Measurements from ENCODE around the gene ZFAND6.
"Not testable (repeated sequence)": the region's sequence is repeated elsewhere in the genome, so short reads cannot be mapped to it uniquely, and the experiment has no call there.

ZFAND6 gene

DNA sequence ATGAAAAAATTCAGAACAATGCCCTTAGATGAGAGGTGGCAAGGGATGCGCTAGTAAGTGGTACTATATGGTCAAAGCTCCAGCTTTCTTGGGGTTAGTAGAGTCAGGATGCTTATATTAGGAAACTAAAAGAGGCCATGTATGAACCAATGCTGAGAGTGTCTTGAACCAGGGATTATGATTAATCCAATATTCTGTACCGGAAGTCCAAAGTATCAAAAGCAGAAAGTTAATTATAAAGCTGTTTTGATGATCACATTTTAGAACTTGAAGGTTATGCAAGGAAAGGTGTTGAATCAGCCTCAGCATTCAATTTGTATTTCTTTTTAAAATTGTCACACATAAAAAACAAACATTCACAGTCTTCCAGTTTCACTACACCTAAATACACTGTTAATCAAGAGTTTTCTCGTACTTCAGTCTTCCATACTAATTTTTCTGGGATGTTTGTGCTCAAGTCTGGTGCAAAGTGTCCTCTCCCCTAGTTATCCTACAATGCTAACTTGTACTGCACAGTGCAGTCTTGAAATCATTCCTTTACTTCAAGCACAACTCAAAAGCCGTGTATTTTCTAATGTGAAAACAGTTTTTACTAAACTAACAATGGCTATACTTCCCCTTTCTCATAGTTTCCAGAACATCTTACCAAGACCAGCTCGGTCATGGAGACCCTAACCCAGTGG is 82.6 kb downstream of the ZFAND6 start:
- in situ Hi-C loops (cut with HindIII; ENCODE audit: low sequenced_read_pairs): no loop called here

DNA sequence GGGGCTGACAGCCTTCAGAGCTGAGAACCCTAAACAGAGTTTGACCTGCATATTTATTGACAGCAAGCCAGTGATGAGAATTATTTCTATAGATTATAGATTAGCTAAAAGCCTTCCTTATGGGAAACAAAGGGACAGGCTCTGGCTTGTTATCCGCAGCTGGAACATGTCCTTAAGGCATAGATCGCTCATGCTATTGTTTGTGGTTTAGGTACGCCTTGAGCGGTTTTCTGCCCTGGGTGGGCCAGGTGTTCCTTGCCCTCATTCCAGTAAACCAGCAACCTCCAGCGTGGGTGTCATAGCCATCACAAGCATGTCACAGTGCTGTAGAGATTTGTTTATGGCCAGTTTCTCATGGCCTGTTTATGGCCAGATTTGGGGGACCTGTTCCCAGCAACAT is 83.2 kb downstream of the ZFAND6 start:
- in situ Hi-C loops (cut with HindIII; ENCODE audit: low sequenced_read_pairs): no loop called here

DNA sequence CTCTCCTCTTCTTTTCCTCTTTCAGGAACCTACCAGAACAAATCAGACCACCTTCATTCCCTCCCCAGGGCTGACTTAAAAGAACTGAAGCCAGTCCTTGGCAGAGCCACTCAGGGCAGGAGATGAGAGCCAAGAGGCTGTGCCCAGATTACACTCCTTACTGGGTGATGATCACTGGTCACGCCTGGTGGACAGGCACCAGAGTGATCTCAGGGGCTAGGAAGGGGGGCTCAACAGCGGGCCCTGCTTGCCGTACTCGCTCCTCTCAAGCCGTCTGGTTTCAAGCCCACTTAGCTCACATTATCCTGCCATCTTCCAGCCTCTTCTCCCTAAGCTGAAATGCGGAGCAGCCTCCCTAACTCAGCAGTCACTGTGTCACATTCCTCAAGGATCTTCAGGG is 91.7 kb downstream of the ZFAND6 start:
- in situ Hi-C loops (cut with HindIII; ENCODE audit: low sequenced_read_pairs): no loop called here

DNA sequence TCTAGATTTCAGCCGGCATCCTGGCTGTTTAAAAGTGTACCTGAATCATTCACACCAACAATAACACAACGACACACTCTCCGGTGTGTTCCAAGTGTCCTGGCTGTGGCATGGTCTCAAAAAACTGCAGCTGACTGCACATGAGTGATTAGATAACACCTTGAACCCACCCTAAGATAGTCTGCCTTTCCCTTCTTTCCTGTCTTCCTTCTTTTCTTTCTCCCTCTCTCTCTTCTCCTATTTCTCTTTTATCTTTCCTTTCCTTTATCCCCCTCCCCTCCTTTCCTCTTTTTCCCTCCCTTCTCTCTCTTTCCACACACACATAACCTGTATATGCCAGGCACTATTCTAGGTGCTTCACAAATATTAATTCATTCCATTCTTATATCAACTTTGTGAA is 92.1 kb downstream of the ZFAND6 start:
- in situ Hi-C loops (cut with HindIII; ENCODE audit: low sequenced_read_pairs): no loop called here

DNA sequence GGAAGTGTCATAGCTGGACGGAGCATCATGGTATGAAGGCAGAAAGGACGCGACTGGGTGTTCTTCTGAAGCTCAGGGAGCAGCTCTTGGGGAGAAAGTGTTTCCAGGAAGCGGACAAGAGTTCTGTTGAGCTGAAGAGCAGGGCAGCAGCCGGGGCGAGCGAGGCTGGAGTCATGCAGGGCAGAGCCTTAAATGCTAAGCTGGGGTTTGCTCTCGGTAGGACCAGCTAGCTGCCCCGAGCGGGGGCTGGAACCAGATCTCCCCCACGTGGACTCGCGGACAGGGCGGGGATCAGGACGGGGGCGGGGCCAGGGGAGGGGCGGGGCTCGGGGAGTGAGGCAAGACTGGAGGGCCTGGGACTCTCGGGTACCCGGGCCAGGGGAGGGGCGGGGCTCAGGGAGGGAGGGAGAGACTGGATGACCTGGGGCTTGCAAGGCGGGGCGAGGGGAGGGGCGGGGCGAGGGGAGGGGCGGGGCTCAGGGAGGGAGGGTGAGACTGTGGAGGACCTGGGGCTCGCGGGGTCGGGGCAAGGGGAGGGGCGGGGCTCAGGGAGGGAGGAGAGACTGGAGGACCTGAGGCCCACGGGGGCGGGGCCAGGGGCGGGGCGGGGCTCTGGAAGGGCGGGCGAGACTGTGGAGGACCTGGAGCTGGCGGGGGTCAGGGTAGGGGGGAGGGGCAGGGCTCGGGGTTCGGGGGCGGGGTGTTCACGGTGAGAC is 92.9 kb downstream of the ZFAND6 start:
- in situ Hi-C loops (cut with HindIII; ENCODE audit: low sequenced_read_pairs): no loop called here

DNA sequence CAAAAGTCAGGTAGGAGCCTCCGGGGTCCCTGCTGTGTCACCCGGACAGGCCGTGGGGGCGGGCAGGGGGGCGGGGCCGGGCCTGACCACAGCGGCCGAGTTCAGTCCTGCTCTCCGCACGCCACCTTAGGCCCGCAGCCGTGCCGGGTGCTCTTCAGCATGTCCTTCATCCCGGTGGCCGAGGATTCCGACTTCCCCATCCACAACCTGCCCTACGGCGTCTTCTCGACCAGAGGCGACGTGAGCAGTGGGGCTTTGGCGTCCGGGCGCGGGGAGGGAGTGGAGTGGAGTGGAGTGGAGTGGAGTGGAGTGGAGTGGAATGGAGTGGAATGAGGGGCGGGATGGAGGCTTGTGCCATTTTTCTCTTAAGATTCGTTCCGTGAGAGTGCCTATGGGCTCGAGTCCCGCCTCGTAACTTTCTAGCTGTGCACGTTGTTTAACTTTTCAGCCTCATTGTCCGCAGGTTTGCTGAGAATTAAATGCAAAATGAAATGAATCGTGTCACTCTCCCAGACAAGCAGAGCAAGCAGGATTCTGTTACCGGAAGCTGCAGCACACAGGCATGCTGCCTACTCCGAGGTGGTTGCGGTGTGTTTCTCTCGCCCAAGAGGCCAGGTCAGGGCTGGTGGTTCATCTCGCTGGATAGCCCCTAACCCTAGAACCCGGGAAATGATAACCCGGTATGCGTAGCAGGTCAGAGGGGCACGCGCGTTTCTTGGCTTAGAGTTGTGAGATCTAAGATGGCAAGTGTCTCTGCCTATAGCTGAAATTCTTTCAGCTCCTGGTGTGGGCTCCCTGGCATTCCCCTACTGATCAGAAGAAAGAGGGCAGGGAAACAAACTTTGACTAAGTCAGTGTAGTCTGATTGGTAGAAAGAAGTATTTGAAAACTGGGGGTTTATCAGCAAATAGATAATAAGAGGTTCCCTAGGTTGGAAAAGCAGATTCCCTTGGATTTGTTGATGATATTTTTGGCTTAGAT is 93.7 kb downstream of the ZFAND6 start, which contains the start of gene FAH:
FAH (plus strand) TSS at position 104 of the 981 bp plus-strand sequence; CDS start at position 160, 56 bp downstream.
- in situ Hi-C loops (cut with HindIII; ENCODE audit: low sequenced_read_pairs): no loop called here

DNA sequence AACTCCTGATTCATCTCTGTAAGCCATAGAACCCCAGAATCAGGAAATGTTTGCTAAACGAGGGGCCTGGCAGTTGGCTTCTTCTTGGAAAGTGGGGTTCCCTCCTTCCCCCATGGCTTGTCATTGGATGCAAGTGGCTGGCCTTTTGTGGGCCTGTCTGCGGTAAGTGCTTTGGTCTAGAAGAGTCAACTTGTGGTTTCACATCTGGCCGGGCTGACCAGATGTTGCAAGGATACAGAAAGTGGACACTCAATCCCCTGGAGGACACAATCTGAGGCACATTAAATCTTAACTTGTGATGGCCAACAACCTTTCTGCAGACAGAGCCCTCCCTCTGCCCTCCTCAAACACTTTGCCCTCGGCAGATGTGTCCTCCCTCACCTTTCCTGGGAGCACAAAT is 94.4 kb downstream of the ZFAND6 start:
- in situ Hi-C loops (cut with HindIII; ENCODE audit: low sequenced_read_pairs): no loop called here

DNA sequence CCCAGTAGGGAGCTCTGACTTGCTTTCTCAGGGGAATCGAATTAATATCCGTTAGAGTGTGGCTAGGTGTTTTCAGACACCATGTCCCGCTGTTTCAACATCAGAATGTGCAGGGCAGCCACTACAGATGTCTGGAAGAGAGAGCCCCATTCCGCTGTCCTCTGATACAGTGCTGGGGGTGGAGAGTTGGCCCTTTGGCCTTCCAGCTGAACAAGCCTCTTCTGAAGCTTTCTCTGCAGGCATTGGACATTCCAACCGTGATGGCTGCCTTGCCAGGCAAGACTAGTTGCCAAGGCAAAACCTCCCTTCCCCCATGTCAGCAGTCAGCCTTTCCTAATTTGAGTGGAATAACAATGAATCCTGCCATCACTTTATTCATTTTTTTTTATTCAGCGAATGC is 94.9 kb downstream of the ZFAND6 start:
- in situ Hi-C loops (cut with HindIII; ENCODE audit: low sequenced_read_pairs): no loop called here

DNA sequence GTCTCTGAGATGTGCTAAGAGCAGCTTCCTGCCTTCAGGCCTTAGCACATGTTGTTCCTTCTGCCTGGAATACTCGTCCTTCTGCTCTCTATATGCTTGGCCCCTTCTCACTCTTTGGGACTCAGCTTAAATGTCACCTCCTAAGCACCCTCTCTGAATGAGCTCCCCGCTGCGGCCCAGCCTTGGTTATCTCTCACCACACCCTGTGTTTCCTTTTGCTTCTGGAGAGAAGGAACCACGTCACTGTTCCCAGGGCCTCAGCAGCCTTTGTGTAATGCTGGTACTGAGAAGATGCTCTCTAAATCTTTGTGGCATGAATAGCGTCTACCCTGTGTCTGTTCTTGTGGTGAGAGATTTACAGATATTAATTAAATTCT is 95.5 kb downstream of the ZFAND6 start:
- in situ Hi-C loops (cut with HindIII; ENCODE audit: low sequenced_read_pairs): no loop called here

DNA sequence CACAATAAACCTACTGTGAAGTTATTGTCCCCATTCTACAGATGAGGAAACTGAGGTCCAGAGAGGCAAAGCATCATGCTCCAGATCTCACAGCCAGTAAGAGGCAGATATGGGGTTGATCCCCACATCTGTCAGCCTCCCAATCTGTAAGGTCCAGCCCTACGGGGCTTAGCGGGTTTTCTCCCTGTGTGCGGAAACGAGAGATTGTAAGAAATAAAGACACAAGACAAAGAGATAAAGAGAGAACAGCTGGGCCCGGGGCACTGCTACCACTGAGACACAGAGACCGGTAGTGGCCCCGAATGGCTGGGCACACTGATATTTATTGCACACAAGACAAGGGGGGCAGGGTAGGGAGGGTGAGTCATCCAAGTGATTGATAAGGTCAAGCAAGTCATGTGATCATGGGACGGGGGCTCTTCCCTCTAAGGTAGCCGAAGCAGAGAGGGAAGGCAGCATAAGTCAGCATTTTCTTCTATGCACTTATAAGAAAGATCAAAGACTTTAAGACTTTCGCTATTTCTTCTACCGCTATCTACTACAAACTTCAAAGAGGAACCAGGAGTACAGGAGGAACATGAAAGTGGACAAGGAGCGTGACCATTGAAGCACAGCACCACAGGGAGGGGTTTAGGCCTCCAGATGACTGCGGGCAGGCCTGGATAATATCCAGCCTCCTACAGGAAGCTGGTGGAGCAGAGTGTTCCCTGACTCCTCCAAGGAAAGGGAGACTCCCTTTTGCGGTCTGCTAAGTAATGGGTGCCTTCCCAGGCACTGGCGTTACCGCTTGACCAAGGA is 96.1 kb downstream of the ZFAND6 start:
- in situ Hi-C loops (cut with HindIII; ENCODE audit: low sequenced_read_pairs): not testable (repeated sequence)

DNA sequence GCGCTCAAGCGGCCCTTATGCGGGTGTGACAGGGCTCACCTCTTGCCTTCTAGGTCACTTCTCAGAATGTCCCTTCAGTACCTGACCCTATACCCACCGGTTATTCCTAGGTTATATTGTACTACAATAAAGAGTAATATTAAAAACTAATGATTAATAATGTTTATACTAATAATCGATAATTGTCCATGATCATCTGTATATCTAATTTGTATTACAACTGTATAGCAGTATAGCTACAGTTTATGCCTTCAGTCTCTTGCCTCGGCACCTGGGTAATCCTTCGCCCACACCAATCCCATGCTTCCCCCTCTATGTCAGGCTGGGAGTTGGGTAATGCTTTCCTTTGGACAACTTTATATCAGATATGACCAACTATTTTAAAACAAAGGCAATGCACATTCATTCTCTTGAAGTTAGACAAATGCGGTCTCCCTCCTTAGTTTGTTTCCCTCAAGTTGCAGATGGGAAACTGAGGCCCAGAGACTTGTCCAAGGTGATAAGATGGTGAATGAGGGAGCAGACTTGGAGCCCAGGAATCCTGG is 96.8 kb downstream of the ZFAND6 start:
- in situ Hi-C loops (cut with HindIII; ENCODE audit: low sequenced_read_pairs): no loop called here

DNA sequence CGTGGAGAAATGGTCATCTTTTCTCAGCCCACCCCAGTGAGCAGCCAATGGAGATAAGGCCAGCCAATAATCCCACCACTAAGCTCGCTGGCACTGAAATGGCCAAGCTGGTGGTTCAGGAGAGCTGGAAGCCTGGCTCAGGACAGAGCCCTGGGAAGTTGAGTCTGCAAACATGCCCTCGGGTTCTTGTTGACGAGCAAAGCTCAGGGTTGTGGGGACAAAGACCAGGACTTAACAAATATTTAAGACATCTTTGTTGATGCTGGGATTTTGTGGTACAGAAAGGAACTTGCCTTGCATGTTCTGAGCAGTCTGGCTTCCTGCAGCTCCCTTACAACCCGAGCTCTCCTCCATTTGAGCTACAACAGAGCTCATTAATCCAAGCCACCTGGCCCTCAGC is 97.7 kb downstream of the ZFAND6 start:
- in situ Hi-C loops (cut with HindIII; ENCODE audit: low sequenced_read_pairs): no loop called here

DNA sequence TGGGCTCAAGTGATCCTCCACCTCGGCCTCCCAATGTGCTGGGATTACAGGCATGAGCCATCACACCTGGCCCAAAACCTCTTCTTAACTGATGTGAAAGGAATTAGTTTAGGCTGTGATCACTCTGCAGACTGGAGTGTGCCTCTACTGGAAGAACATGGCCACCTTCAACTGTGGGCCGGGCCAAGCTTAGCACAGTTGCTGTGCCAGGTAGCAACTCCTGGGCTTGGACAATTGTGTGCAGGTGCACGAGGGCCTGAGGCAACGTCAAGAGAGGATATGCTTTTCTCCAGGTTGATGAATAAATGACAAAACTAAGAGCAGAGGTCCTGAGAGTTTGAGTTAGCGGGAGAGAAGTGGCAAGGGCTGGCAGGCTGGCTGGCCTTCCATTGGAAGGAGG is 99.8 kb downstream of the ZFAND6 start:
- in situ Hi-C loops (cut with HindIII; ENCODE audit: low sequenced_read_pairs): no loop called here

DNA sequence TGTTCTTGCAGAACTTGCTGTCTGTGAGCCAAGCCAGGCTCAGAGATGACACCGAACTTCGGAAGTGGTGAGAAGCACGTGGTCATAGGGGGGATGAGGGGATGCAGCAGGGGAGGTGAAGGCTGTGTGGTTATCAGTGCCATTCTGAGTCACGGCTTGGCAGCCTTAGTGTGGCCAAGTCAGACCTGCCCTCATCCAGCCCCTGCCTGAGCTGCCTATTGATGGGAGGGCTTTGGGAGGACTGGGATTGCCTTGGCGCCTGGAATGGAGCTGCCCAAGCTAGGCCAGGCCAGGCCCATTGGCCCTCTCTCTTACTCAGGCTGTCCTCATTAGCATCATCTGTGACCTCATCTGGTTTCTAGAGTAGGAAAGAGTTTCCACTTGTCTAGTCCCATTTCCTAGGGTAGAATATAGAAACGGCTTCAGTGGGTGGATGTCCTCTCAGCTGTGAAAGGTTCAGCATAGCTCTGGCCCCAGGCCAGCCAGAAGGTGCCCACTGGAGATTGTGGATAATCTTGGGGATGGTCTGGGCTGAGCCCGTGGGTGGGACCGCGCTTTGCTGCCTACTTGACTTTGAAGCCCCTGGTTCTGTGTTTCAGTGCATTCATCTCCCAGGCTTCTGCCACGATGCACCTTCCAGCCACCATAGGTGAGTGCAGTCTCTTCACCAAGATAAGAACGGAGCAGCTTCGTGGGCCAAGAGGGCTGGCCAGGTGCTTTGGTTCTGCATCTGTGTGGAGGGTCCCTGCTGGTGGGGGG is 100.5 kb downstream of the ZFAND6 start:
- in situ Hi-C loops (cut with HindIII; ENCODE audit: low sequenced_read_pairs): no loop called here

DNA sequence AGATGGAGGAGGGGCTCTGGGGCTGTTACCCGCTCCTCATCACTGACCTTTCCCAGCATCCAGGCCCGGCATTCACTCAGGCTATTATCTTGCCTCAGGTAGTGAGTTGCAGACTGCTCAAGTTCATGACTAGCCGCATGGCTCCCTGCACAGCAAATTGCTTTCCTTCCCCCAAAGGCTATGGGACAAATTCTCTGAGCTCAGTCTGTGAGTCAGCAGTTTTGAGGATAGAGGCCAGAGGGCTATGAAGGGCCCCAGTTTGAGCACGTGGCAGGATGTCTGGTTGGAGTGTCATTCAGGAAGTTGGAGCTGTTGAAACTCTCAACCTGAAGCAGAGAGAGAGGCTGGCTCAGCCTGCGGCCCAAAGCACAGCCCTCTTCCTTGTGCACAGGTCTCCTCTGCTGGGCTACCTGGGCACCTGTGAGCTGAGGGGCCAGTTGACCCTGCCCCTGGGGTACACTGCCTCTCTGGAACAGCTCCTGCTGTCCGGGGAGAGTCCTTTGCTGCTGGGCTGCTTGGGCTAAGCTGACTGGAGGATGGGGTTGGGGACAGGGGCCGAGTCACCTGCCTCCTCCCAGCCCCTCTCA is 101.2 kb downstream of the ZFAND6 start:
- in situ Hi-C loops (cut with HindIII; ENCODE audit: low sequenced_read_pairs): no loop called here

DNA sequence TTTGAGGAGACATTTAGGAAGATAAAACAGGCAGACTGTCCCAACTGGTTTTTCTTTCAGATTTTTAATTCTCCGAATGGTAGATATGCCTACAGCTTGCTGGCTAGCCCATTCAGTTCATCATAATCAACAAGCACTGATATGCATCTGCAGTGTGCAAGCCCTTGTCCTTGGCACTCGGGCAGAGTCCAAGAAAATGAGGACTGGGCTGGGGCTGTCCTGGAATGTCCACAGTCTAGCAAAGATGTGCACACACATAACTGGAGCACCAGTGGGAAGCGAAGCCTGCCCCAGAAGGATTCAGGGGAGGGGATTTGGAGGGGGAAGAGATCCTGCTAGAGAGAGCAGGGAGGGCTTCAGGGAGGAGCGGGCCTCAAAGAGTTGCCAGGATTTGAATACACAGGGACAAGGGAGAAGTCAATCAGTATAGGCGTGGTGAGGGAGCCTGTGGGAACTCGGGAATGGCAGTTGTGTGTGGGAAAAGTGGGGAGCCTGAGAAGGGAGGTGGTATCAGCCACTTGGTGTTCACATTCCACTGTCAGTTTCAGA is 102.1 kb downstream of the ZFAND6 start:
- in situ Hi-C loops (cut with HindIII; ENCODE audit: low sequenced_read_pairs): no loop called here

DNA sequence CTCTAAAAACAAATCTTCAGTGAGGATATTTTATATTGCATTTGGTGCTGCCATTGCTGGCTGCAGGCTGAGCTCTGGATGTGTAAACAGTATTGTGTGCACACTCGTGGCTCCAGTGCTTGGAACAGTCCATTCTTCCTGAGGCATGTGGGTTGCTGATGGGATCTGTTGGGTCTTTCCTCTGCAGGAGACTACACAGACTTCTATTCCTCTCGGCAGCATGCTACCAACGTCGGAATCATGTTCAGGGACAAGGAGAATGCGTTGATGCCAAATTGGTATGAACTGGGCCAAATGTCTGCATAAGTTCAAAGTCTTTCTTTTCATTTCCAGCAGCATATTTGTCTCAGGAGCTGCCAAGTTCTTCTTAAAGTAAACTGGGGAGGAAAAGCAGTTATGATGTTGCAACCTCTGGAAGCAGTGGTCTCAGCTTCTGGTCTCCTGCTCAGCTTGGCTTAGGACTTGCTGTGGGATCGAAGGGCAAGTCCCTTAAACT is 102.6 kb downstream of the ZFAND6 start:
- in situ Hi-C loops (cut with HindIII; ENCODE audit: low sequenced_read_pairs): no loop called here

DNA sequence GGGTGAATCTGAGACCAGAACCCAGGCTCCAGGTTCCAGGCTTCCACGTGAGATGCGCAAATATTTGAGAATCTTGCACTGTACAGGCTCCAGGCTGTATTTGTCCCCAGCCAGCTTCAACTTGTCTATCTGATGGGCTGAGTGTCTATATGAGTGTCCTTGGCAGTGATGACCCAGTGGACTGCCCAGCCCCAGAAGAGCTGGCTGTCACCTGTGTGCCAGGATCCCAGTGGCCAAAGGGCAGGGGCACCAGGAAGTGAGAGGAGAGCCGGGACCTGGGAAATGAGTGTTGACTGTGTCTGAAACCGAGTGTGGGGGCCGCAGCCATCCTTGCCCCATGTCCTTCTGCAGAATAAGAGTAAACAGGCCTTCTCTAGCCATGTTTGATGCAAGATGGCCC is 103.7 kb downstream of the ZFAND6 start:
- in situ Hi-C loops (cut with HindIII; ENCODE audit: low sequenced_read_pairs): no loop called here

DNA sequence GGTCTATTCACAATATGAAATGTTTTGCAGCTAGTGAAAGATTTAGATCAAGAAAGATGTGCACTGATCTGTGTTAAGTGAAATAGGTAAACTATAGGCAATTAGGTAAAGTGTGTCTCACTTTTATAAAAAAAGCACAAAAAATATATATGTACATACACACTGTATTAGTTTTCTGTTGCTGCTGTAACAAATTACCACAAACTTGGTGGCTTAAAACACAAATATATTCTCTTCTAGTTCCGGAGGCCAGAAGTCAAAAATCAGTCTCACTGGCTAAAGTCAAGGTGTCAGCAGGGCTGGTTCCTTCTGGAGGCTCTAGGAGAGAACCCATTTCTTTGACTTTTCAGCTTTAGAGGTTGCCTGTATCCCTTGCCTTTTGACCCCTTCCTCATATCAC is 104.4 kb downstream of the ZFAND6 start:
- in situ Hi-C loops (cut with HindIII; ENCODE audit: low sequenced_read_pairs): no loop called here

Data from endothelial cell of hepatic sinusoid (primary cell).